Hypothalamus (tissue), 51 donors: ENCODE data around the gene CYLD.

Experiments
- DNase-seq, 51 donors: peaks; one replicate each; lab custom pipeline; 2025; lab: John Stamatoyannopoulos, UW

The CYLD gene

DNA sequence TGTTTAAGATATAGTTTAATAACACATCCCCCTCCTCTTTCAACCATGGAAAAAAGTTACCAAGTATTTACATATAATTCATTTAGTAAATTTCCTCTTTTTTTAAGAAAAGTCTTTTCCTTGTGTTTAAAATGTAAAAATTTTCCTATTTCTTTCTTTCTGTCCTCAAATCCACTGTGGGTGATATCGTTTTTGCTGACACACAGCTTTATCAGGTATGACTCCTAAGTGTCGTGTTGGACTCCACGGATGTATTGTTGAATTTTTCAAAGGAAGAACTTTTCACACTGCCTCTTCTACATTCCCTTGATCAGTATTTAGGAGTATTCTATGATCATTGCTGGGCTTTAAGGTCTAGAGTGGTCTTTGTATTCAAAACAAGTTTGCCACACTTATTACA is 33.1 kb downstream of the CYLD start:
- DNase-seq: no peak

DNA sequence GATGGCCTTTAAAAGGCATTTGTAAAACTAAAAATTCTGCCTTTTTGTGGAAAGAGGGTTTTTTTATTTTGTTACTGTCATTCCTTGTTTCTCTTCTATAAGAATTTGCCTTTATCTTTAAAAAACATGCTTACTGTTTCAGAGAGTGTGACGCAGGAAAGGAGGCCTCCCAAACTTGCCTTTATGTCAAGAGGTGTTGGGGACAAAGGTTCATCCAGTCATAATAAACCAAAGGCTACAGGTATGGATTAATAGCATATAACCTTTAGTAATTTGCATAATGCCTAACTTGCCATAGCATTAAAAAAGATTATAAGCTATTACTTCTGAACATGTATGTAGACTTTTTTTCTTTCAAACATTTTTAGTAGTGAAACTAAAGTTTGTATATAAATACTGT is 34.2 kb downstream of the CYLD start:
- DNase-seq: no peak

DNA sequence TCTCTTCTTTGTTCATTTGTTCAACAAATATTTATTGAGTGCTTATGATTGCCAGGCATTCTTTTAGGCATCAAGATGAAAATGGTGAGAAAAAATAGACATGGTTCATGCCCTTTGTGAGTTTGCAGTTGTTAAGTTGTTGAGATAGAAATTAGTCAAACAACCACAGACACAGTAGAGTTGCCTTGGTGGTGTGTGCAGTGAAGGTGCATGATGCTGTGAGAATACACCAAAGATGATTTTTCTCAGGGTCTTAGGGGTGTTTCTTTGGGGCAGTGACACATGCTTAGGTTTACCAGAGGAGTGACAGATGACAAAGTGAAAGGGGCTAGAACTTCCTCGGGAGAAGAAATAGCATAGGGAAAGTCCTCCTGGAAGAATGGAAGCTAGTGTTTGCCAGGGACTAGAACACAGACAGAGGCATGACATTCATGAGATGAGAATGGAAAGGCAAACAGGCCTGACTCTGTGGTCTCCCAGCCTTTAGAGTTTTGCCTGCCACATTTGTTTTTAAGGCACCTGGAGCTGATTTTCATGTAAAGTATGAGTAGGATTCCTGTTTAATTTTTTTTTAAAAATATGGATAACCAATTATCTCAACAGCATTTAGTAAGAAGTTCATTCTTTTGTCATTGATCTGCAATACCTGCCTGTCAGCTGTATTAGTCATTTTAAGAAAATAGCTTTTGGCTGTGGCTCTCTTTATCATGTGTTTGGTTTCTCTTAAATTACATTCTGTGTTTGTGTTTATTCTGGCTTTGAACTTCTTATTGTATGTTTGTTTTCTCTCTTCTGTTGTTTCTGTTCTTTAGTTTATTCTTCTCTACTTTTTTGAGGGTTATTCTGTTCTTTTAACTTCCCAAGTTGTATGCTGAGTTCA is 36.6 kb downstream of the CYLD start:
- no peak for DNase-seq

DNA sequence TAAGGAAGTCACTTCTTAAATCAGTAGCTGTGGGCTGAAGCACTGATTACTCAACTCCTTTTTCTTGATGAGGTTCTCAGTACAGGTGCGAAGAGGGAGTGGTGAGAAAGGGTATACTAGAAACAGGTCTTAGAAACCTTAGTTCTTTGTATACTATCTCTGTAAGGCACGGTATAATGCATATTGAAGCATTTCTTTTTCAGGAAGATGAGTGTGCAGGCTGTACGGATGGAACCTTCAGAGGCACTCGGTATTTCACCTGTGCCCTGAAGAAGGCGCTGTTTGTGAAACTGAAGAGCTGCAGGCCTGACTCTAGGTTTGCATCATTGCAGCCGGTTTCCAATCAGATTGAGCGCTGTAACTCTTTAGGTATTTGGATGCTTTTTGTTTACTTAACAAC is 39.2 kb downstream of the CYLD start:
- no peak for DNase-seq

DNA sequence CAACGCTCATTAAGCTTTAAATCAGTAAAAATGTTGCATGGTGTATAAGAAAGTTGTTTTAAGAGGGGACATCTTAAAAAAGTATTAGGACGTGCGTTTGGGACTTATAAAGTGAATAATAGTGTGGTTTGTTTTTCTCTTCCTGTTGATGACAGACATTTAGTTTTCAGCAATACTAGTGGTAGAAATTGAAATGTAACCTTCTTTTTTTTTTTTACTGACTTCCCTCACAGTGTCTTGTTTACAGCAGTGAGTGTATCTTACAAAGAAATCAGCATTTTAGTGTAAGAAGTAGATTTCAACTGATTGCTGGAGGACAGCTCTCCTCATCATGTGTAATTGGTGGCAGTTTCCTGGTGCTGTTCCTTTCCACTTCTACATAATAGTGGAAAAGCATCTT is 39.6 kb downstream of the CYLD start:
- no peak for DNase-seq

DNA sequence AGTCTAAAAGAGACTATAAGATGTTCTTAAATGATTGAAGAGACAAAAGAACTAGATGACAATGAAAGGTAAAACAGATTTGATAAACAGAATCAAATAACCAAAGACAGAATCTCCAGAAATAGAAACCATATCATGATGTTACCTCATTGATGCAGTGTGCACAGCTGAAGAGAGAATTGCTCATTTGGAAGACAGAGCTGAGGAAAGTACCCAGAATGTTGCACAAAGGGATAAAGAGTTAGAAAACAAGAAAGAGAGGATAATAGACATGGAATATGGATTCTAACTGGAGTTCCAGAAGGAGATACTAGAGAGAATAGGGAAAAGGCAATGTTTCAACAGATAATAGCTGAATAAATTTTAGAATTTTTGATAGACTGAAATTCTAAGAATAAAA is 47.9 kb downstream of the CYLD start:
- no peak for DNase-seq

DNA sequence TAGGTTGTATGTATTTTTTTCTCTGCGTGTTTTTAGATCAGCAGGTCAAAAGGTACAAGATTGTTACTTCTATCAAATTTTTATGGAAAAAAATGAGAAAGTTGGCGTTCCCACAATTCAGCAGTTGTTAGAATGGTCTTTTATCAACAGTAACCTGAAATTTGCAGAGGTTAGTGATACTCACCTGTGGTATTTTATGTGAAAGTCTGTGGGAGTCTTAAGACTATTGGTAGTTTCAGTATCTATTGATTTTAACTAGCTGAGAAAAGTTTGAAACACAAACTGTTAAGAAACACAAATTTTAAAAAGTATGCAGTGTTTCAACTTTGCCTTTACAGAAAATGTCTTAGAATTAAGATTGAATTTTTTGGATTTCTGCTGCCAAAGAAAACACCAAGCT is 49.6 kb downstream of the CYLD start:
- DNase-seq: no peak

DNA sequence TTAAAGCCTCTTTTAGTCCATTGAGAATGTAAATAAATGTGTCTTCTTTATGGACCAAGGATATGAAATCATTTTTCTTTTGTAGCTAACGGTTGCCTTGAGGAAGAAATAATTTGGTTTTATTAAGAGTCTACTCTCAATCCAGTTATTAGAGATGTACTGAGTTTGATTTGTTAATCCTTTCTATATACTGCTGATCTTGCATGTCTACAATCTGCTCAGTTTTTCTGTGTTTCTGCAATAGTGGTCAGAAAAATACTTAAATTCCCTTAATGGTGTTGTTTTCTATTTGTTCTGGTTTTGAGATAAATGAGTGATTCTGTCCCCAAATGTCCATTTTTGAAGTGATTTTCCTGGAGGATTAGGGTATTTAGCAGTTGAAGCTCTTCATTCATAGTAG is 54.9 kb downstream of the CYLD start:
- no peak for DNase-seq

DNA sequence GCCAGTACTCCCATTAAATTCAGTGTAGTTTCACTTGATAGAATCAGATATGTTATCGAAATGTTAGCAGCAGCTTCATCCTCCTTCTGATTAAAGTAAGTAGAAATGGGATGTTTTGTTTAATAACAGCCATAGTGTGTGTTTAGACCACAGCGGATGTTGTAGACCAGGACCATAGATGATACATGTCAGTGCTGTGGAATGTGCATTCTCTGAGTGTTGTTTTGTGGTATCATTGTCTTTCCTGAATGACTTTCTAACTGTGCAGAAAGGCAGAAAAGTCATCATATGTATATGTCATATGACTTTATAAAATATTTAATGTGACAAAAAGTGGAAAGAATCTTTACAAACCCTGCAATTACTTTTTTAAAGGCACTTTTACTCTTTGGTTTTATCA is 55.6 kb downstream of the CYLD start:
- DNase-seq: no peak

DNA sequence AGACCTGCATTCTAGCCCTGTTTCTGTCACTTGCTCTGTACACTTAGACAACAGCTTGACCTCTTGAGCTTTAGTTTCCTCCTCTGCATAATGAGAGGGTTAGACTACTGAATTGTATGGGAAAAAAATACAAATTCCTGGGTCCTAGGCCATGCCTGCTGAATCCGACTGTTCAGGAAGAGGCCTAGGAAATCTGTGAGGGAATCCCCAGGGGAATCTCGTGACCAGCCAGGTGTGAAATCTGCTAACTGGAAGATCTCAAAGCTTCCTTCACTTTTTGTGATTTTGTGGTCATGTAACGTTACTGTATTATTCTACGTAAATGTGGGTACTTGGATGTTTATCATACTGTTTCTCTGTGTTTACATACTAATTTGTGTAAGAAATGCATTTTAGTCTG is 58.2 kb downstream of the CYLD start:
- DNase-seq: no peak

DNA sequence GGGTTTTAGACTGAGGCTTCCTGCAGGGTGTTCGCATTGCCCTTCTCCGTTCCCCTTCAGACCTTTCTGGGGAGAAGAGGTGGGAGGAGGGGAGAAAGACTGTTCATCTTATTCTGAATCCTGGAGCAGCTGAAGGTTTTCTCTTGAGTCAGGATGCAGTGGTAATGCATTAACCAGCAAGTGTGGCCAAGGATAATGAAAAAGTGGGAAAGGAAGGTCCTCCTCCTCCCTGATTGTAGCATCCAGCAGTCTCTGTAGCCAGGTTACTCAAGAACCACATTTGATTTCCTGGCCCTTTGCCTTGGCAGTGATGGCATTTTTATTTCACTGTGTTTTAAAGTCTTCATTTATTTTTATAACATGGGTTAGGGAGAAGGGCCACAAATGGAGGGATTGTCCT is 59.1 kb downstream of the CYLD start:
- no peak for DNase-seq

DNA sequence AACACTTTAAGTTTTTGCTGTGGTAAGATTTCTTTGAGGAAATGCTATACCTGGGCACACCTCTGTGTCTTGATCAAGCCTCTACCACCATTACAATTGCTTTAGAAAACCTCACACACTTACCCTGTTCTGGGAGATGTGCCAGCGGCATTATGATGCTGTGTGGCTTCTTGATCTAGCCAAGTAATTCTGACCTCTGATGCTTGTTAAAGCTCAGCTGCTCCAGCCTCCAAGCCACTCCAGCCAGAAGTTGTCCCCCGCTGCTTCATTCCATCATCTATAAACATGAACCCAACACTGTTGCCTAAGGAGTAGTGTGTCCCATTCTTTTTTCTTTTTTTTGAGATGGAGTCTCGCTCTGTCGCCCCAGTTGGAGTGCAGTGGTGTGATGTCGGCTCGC is 60.1 kb downstream of the CYLD start:
- no peak for DNase-seq

DNA sequence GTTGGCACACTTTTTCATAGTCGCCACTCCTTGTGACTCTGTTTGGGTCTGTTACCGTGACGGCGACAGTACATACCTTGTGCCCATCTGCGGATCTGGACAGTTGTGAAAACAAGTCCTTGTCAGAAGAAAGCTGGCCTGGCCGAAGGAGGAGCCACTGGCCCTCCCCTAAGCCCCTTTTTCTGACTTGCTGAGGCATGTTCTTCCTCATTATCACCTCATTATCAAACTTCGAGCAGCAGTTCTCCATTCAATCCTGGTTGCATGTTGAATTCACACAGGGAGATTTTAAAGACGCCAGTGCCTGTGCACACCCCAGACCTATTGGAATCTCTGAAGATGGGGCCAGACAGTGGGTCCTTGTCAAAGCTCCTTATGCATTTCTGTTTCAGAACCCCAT is 61.1 kb downstream of the CYLD start:
- DNase-seq: no peak

DNA sequence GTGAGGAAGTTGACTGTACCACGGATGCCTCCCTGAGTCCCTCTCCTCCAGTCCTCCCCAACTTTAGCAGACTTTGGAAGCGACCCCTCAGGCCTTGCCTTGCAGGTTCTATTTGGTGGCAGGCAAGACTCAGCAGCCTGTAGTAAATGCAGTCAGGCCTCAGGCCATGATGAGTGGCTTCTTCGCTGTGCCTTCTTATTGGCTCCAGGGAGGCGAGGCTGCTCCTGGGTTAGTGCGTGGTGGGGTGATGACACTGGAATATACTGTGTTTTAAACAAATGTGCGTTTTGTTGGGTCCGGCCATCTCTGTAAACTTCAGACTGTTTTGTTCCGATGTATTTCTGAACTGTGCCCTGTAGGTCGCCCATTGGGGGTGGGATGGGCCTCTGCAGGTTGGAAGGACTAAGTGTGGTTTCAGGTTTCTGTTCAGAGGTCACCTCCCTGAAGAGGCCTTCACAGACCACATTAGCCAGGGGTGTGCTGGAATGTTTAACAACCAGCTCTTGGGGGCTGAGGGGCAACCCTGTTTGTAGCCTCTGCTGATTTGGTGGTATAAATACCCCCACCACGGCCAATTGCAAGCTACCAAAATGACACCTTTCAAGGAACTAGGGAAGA is 62.5 kb downstream of the CYLD start:
- DNase-seq: no peak

DNA sequence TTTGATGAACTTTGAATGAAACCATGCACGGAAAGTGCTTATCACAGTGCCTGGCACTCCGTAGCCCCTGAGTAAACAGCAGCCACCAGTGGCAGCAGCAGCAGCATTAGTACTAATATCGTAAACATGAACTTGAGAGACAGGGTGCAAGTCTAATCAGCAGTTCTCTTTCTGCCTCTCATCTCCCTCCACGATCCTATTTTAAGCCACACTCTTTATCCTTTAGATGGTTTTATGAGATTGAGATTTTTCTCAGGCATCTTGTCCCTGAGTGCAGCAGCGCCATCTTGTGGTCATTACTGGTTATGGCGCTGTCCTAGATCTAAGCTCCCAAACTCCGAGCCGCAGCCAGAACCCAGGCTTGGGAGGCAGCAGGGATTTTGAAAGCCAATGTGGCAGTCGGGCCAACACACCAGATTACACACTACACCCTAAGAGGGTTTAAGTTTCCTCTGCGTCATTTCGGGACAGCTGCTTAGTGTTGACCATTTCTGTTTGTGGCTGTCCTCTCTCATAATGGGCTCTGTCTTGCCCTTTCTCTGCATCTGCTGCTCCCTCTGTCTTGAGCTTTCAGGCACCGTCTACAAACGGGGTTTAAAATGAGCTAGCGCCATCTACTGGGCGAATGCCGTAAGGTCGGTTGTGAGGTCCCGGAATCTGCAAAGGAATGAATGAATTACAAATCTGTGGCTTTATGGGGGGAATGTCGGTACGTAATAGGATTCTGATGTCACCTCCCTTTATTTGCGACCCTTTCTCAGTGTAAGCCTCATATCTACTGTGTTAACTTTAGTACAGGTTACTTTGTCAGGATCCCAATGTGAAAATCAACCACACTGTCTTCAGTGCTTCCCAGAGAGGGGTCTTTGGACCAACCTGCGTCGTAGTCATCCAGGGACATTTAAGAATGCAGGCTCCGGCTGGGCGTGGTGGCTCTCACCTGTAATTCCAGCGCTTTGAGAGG is 64.5 kb downstream of the CYLD start:
- DNase-seq: peak; percentile 38 to 99 (median 81)

DNA sequence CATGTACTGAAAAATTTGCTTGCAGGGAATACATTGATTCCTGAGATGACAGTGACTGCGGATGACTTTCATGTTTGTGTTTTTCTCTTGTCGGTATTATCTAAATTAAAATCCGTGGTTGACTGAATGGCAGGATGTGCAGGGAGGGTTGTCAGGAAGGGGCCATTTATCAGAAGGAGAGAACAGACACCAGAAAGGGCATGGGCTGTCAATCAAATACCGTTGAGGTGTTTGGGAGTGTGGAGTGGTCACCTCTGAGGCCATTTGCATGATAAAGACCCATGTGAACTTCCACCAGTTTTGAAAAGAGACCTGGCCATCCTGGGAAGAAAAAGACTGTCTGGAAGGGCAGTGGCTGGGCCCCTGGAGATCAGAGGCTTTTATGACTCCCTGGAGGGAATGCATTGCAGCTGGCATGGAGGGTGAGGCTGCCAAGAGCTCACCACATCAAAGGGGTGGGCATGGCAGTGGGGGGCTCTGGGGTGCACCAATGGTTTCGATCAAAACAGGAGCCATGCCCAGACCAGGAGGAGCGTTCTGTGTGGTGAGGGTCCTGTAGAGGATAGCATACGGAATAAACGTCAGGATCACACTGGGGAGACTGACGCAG is 67.1 kb downstream of the CYLD start:
- DNase-seq: no peak

DNA sequence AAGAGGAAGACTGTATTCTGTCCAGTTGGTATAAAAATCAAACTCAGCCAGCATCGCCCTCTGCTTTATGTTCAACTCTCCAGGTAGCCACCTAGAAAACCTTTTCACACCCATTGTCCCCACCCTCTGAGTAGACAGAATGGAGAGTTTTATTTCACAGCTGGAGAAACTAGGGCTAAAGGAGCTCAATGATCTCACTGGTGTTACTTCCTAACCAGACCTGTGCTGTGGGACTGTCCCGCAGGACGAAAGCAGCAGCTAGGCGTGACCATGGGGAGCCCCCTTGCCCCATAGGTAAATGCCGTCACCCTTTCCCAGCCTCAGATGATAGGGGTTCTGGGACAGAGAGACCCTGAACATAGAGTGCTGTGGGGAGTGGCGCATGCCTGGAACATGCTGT is 67.7 kb downstream of the CYLD start:
- DNase-seq: no peak

DNA sequence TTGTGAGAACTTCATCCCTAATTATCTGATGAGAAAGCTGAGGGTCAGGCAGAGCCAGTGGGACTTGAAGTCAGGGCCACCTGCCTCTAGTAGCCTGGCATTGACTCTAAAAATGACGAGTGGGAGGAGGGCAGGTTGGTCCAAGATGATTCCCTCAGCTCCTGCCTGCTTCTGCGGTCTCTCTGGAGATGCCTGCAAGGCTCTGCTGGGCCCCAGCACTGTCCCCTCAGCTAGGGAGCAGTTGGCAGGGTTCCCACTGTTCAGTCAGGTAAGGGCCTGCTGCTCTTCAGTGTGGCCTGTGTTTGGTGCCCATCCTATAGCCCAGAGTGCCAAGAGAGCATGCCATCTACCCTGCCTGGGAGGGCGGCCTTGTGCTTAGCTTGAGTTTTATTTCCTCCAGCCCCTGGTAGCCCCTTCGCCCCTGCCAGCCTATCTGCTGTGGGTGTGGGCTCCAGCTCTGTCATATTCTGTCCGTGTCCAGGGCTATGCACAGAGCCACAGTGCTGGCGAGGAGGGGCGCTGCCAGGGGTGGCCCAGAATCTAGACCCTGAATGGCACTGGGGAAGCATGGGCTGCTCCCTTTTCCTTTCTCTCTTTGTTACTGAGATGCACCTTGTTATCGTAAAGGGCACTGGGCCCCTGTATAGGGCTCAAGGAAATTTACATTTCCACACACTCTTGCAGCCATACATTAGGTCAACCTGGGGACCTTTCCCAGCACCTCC is 68.5 kb downstream of the CYLD start:
- no peak for DNase-seq

DNA sequence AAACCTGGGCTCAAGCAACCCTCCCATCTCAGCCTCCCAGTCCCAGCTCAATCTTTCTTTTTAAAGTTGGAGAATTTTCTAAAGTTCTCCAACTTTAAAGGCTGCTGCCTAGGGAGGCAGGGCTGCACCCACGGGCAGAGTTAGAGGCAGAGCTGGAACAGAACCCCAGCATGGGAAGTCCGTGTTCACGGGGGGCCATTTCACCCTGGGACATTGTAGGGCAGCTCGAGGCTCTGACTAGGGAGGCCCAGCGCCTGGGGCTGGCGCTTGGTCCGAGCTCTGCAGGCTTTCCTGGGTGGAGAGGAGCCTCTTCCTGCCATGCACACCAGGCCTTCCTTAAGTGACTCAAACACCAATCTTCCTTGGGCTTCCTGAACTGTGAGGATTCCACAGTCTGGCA is 70.2 kb downstream of the CYLD start:
- no peak for DNase-seq

DNA sequence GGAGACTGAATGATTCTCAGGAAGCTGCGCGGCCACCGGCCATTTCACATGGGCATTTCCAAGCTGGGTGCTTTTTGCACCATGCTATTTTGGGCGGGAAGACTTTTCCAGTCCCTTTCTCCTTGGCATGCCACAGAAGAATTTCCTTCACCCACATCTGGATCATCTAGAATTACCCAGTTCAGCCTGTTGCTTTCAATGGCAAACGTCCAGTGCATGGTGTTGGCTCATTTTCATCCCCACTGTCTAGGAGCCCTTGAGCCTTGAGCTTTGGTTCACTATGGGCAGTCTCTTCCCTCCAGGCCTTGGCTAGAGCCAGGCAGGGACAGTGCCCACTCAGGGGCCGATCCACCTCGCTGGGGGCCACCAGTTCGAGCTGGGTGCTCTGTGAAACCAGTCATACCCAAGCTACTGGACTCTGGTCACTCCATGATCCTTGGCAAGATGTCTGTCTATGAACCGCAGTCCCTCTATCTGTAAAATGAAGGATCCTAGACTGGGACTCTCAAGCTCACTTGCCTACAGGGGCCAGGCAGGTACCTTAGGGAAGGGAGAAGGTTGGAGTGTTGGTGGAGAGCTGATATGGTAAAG is 71.1 kb downstream of the CYLD start:
- no peak for DNase-seq
